ENCODE data around the gene TTLL6. TPM values are rescaled to one million over a fixed set of nuclear protein-coding genes. Genes with fewer than 3 reads are reported as not detected.

Gene TTLL6
- total and polyA plus RNA-seq, 2 of the 4 experiments (the other 2 are of a cell fraction): not detected

GRCh38 chr17:48818361-48818841 lies 1.4 kb upstream of the TTLL6 start:
- H3K79me1 ChIP-seq (ENCODE audit: low read depth in 1 of 2, low read length in 2 of 2): no peaks in the 10 kb centered on the region
- TF ChIP-seq FOS (IDR thresholded peaks at IDR 0.05; ENCODE audit: low read depth, low read length) (no peak), ELK1 (IDR thresholded peaks at IDR 0.05; ENCODE audit: borderline replicate concordance, low read depth, low read length) (no peak), USF2 (IDR thresholded peaks at IDR 0.05; ENCODE audit: low read depth, low read length) (no peak), NFE2L2 (IDR thresholded peaks at IDR 0.05; ENCODE audit: low read depth, low read length) (no peak), RAD21 (IDR thresholded peaks at IDR 0.05; ENCODE audit: low read length) (no peak), RFX5 (IDR thresholded peaks at IDR 0.05; ENCODE audit: low read depth, low read length) (no peak), POLR2A (IDR thresholded peaks at IDR 0.05; ENCODE audit: low read depth, low read length) (no peak), CHD1 (IDR thresholded peaks at IDR 0.05; ENCODE audit: low read depth, low read length) (no peak), MAFK (IDR thresholded peaks at IDR 0.05; ENCODE audit: low read depth, low read length) (no peak), CEBPB (IDR thresholded peaks at IDR 0.05; ENCODE audit: low read depth, low read length) (no peak), RCOR1 (IDR thresholded peaks at IDR 0.05; ENCODE audit: insufficient replicate concordance, low read length) (no peak), BHLHE40 (IDR thresholded peaks at IDR 0.05; ENCODE audit: low read depth, low read length) (no peak), MXI1 (IDR thresholded peaks at IDR 0.05; ENCODE audit: borderline replicate concordance, low read depth, low read length) (no peak)
- no peak overlapping the region for H3K27ac ChIP-seq (ENCODE audit: insufficient read depth, low read length)
- H4K5ac ChIP-seq (ENCODE audit: low read depth, low read length): no peak overlapping the region
- H3K4me2 ChIP-seq (ENCODE audit: low read depth, low read length): no peak overlapping the region
- no peak overlapping the region for H2BK20ac ChIP-seq (ENCODE audit: low read depth, low read length)
- no peak overlapping the region for H3K23ac ChIP-seq (ENCODE audit: low read depth, low read length)
- no peak overlapping the region for H3K14ac ChIP-seq (replicated peaks; ENCODE audit: low read depth, low read length)
- H3K9me1 ChIP-seq (ENCODE audit: insufficient read depth, low read length): 0 out of 2 replicates have a peak, but pooled peaks cover 4% of the 10 kb centered on the region
- H2BK5ac ChIP-seq (ENCODE audit: low read depth, low read length, poor library complexity, severe bottlenecking): no peak overlapping the region
- ChIA-PET POLR2A (ENCODE audit: unreplicated experiment) (no interaction called here), CTCF (interaction anchor here (7.7 kb wide), 1 partner anchor 61 kb away, joined by 82 read pairs; no protein-coding TSS in a partner anchor)
- BruUV-seq (replicated peaks): no TSS peak
- intact Hi-C loops (cut with micrococcal nuclease) (no loop called here), in situ Hi-C loops (cut with MboI; ENCODE audit: low sequenced_read_pairs) (no loop called here), dilution Hi-C loops (cut with HindIII; ENCODE audit: low sequenced_read_pairs, unreplicated experiment) (no loop called here)
- H4K8ac ChIP-seq (ENCODE audit: low read depth in 2 of 2, low read length in 2 of 2): no peak overlapping the region
- H3K9me3 ChIP-seq (ENCODE audit: control insufficient read depth, insufficient read depth, low read length): no peaks in the 10 kb centered on the region
- no peak for DNase-seq
- no peak overlapping the region for H2BK15ac ChIP-seq (ENCODE audit: low read depth, low read length)
- no peak overlapping the region for H3K56ac ChIP-seq (ENCODE audit: extremely low read depth, insufficient read depth, low read length)
- H3K36me3 ChIP-seq (ENCODE audit: control insufficient read depth, insufficient read depth, low read length): no peaks in the 10 kb centered on the region
- H3K27me3 ChIP-seq (ENCODE audit: control insufficient read depth, insufficient read depth, low read length): peaks cover 24% of the 10 kb centered on the region
- no peaks in the 10 kb centered on the region for H4K20me1 ChIP-seq (ENCODE audit: insufficient read depth, low read length)
- no peak overlapping the region for H2AK9ac ChIP-seq (replicated peaks; ENCODE audit: low read depth, low read length, poor library complexity)
- no peak overlapping the region for H4K91ac ChIP-seq (ENCODE audit: insufficient read depth, low read depth, low read length)
- no peak overlapping the region for H3K18ac ChIP-seq (ENCODE audit: low read depth, low read length)
- 0 out of 2 replicates have a peak, but pooled peaks cover 2% of the 10 kb centered on the region for H3K4me1 ChIP-seq (ENCODE audit: control insufficient read depth, insufficient read depth, low read length)
- no peak overlapping the region for H3K4ac ChIP-seq (ENCODE audit: low read depth, low read length)
- H3K9ac ChIP-seq (ENCODE audit: low read depth, low read length): no peak overlapping the region
- H2AFZ ChIP-seq (replicated peaks; ENCODE audit: low read length, poor library complexity): no peak overlapping the region
- ATAC-seq (ENCODE audit: low read depth): no peak
- 0 out of 2 replicates have a peak overlapping the region, but pooled peaks have one; percentile 43 for H2AK5ac ChIP-seq (ENCODE audit: low read depth, low read length)
- 10% methylated on average over 2 of the region's 9 CpGs; no CpG with 5 or more reads in 1 of the 2 experiments for WGBS, 2 experiments (ENCODE audit: extremely low coverage in 2 of 2, insufficient read length in 1 of 2)
- no peak overlapping the region for H2BK120ac ChIP-seq (ENCODE audit: low read depth, low read length)
- no peak overlapping the region for H3K4me3 ChIP-seq (ENCODE audit: insufficient read depth, low read depth, low read length)
